Measurements from ENCODE around the gene RPTOR.
"Not testable (repeated sequence)": the region's sequence is repeated elsewhere in the genome, so short reads cannot be mapped to it uniquely, and the experiment has no call there.

The RPTOR gene

DNA sequence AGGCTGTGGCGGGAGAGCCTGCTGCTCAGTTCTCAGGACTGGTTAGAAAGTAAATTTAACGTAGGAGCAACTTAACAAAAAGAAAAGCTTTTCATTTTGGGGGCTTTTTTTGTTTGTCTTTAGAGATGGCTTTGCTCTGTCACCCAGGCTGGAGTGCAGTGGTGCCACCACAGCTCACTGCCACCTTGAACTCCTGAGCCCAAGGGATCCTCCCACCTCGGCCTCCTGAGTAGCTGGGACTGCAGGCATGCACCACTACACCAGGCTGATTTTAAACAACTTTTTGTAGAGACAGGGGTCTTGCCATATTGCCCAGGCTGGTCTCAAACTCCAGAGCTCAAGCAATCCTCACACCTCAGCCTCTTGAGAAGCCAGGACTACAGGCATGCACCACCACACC lies 205.0 kb downstream of the RPTOR start:
- DNase-seq, result no peak

DNA sequence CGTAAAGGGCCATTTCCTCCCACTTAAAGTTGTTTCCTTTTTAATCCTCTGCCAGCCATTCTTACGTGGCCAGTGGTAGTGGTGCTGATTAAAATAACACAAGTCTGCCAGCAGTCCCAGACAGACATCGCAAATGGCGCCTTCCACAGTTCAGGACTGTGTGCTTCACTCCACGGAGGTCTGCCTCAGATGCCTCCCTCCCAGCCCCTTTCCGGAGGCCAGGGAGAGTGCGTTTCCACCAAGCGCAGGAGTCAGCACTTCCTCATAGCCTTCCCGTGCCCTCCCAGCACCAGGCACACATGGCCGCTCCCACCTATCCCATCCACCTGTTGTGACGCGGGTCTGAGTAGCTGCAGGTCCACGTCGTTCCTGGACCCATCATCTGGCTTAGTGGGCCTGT lies 205.6 kb downstream of the RPTOR start:
- DNase-seq, result no peak

DNA sequence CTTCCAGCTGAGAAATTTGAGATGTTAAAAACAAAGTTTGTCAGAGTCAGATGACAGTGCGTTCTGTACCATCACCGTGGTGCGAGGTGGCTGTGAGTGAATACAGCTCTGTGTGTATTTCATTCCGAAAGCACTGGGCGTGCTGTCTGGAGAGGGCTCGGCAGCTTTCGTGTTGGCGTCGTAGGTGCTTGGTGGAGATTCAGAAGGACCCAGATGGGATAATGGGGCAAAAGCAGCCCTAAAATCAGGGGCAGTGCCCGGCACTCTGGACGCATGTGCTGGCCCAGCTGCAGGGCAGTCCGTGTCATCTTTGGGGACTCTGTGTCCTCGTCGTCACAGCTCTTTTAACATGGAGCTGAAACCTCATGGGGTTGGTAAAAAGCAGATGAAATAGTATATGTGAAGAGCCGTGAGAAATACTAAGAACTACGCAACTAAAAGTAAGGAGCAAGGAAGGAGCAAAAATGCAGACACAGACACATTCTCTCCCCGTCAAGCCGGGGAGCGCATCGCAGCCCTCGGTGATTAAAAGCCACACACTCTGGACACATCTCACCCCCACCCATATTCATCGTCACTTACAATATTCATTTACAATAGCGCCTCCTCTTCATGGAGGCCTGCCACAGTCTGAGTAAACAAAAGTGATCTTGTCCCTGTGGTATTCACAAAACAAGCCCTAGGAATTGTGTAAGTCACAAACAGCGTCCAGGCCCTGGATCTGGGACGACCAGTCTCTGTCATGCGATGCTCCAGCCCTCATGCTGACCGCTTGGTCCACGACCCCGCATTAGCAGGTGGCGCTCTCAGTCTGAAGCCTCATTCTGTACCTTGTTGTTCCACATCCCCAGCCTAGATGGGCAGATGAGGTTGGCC lies 206.7 kb downstream of the RPTOR start:
- no peak for DNase-seq

DNA sequence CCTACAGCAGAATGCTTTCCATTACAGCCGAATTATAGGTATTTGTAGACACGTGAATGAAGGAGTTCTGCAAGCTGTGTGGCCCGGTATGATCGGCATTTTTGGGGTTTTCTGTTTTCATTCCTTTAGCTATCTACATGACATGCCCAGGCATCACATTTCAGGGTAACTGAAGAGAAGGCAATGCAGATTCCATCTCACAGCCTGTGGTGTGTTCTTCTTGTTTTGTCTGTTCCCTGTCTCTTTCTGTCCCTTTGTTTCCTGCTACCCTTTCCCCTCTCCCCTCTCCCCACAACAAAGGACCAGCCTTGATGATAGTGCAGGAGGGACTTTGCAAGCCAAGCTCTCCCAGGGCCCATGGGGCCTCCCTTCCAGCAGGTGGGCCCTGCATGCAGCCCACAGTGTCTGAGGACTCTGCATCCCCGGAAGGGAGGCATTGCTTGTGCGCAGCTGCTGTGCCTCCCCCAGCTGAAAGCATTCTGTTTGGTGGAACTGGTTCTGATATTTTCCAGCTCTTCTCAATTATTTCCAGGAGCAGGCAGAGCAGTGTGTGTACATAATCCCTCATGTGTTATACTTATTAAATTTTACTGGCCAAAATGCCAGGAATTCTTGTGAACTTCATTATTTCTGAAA lies 207.4 kb downstream of the RPTOR start:
- DNase-seq, result no peak

- no peak for DNase-seq
Measured at GRCh38 chr17:80753685-80754345, 209.2 kb downstream of the RPTOR start.

DNA sequence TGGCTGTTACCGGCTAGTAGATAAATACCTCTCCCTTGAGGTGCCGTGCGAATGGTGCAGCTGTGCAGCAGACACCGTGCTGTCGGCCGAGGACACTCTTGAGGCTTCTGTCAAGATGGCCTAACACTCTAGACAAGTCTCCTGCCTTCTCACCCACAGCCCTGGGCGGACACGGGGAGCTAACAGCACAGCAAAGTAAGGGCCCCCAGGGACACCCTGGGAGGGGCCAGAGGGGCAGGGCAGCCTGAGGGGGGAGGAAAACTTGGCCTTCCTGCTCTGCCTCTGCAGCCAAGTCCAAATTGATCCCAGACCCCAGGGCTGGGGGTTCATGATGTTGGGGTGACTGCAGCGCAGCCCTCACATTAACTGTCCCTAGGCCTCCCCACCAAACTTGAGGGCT lies 210.2 kb downstream of the RPTOR start:
- no peak for DNase-seq

DNA sequence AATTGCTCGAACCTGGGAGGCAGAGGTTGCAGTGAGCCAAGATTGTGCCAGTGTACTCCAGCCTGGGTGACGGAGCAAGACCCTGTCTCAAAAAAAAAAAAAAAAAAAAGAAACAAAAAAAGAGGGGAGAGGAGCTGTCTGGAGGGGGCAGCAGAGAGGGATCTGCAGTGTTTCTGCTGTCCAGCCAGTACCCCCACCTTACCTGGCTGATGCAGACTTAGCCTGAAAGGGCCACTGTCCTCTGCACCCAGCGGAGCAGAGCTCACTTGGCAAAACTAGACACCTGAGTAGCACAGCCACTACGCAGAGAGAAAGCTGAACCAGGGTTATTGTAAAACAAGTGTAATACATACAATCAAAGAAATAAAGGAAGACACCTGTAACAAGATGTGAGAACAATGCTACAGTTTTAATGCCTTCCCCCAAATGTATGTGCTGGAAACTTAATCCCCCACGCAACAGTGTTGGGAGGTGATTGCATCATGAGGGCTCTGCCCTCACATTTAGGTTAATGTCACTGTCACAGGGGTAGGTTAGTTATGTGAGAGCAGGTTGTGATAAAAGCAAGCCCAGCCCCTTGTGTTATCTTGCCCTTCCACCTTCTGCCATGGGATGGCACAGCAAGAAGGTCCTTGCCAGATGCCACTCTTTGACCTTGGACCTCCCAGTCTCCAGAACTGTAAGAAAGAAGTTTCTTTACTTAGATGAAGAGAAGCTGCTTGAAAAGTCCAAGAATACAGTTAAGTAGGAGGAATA lies 211.2 kb downstream of the RPTOR start:
- no peak for DNase-seq

DNA sequence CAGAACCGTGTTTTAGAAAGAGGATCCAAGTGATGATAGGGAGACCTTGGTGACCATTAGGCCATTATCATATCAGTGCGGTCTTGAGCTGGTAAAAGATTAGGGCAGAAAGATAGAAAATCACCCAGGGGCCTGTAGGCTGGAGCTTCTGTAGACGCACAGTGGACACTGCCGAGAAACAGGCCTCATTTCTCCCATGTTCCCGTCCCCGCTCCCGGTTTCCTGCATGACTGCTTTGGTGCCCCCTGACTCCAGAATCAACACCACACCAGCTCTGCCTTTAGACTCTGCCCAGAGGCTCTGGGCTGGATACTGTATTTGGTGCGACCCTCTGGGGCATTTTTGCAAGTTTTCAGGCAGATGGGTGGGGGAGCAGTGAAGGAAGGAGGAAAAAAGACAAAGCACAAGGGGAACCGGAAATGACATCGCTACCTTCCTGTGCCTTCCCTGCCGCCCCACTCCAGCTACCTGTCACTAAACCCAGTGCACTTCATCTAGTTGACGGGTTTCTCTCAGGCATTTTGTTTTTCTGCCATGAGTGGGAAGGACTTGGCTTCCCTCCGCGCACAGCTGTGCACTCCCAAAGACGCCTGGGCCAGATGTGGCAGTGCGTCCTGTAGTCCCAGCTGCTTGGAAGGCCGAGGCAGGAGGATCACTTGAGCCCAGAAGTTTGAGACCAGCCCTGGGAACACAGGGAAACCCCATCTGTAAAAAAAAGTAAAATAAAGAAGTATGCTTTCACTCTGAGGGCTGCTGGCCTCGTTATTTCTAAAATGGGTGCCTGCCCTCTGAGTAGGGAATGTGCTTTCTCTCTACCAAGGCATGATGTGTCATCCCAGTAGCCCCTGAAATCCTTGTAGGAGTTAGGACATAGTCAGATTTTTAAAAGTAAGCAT lies 214.1 kb downstream of the RPTOR start:
- no peak for DNase-seq

DNA sequence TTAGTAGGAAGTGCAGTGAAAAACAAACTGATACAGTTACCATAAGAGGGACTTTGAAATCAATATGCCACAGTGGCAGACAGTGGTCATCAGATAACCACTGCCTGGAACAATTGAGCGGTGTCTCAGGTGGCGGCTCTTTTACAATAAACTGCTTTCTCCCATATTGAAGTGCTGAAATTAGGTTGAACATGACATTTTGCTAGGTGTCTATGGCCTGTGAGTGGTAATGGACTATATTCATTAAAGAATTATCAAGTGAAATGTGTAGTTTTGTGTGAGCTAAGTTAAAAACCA lies 214.7 kb downstream of the RPTOR start:
- no peak for DNase-seq

- no peak for DNase-seq
Measured at GRCh38 chr17:80760511-80760911, 215.9 kb downstream of the RPTOR start.

DNA sequence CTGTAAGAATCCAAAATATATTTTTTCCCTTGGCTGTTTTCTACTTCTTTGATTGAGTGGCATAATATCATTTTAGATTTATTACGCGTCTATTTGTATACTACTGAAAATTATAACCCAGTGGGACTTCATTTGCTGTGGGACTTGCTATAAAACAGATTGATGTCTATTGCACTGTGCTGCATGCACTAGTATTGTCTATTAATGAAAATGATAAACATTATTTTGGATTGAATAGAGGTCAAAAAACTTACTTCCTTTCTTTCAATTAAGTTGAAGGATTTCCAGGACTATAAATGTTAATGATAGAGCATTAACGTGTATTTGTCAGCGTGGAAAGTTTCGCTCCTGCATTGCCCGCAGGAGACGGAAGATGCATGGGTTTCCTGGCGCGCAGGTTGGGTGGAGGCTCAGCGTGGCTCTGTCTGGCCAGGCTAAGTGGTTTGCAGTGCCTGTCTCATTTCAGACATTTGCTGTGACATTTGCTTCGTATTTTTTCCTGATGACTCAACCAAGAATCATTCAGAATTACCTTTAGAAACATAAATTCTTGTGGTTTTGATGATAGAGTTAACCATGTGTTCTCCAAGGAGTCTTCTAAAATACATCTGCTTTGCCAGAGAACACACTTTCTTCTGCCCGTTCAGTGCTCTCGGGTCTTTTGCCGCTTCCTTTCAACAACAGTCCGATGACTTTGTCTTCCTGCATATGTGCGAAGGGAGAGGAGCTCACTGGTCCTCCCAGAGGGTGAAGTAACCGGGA lies 216.7 kb downstream of the RPTOR start:
- no peak for DNase-seq

DNA sequence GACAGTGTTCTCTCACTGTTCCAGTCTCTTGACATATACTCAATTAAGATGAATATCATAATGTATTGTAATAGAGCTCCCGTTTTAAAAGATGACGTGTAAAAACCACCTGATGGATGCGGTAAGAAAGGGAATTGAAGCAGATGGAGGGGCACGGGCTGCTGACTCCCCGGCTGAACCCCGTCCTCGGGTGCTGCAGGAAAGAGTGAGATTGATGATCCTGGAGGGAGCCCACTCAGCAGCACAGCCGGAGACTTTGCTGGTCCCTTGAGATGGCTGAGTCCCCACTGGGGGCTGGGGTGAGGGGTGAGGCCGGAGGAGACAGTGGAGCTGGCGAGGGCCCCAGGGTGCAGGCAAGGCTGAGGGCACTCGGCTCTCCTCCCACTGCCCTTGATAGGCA lies 217.4 kb downstream of the RPTOR start:
- DNase-seq, result no peak

GRCh38 chr17:80763293-80763867 lies 218.7 kb downstream of the RPTOR start:
- DNase-seq, result no peak

- not testable (repeated sequence) for DNase-seq
Measured at GRCh38 chr17:80764627-80765145, 220.0 kb downstream of the RPTOR start.

DNA sequence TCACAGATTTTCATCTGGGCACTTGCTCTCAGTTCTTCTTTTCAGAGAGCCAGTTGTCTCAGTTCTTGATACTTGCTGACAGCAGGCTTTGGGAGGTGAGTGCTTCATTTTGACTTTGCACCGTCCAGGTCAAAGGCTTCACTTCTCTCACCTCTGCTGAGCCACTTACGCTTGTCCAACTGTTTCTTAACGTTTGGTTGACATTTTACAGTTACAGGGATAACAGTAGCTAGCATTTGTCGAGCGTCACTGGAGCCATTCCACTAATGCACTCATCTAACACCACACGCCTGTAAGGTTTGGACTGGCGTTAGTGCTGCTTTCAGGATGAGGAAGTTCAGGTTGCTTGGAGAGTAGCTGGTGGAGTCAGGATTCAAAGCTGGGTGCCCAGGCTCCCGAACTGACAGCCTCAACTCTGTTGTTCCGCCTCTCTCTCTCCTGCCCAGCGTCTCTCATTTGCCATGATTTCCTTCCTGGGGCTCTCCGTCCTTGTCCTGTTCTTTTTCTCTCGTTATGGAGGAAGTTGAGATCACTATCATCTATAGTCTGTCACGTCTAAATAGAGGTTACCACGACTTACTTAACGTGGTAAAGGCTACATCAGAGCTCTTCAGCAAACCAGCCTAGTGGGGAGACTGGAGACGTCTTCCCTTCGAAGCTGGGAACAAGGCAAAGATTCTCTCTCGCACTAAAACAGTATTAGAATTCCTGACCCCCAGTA lies 220.8 kb downstream of the RPTOR start:
- DNase-seq, result no peak

DNA sequence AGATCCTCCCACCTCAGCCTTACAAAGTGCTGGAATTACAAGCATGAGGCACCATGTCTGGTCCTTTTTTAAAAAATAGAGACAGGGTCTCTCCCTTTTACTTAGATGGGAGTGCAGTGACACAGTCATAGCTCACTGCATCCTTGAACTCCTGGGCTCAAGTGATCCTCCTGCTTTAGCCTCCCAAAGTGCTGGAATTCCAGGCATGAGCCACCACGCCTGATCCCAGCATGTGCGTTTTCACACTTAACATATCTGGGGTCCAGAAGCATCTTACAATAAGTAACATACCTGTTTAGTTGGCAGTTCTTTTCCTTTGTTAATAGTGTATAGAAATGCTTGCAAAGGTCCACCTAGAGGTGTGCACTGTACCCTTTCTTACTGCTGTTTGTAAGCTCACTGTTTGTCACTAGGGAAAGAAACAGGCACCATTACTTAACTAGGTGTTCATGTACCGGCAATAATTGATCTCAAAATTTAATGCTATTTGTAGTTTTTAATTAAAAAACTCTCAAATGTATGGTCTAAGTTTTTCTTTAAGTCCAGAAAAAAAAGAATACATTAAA lies 221.7 kb downstream of the RPTOR start:
- no peak for DNase-seq

GRCh38 chr17:80768389-80768788 lies 223.8 kb downstream of the RPTOR start:
- DNase-seq, result no peak

- no peak for DNase-seq
Measured at GRCh38 chr17:80768936-80769335, 224.3 kb downstream of the RPTOR start.

- no peak for DNase-seq
Measured at GRCh38 chr17:80769516-80769915, 224.9 kb downstream of the RPTOR start.

Data from NCI-H2227 treated with DMSO at 0.1 percent for 48 hours (cell line).